ENCODE results near the gene SH3D19.
"Not testable (repeated sequence)": the region's sequence is repeated elsewhere in the genome, so short reads cannot be mapped to it uniquely, and the experiment has no call there.

Gene SH3D19

DNA sequence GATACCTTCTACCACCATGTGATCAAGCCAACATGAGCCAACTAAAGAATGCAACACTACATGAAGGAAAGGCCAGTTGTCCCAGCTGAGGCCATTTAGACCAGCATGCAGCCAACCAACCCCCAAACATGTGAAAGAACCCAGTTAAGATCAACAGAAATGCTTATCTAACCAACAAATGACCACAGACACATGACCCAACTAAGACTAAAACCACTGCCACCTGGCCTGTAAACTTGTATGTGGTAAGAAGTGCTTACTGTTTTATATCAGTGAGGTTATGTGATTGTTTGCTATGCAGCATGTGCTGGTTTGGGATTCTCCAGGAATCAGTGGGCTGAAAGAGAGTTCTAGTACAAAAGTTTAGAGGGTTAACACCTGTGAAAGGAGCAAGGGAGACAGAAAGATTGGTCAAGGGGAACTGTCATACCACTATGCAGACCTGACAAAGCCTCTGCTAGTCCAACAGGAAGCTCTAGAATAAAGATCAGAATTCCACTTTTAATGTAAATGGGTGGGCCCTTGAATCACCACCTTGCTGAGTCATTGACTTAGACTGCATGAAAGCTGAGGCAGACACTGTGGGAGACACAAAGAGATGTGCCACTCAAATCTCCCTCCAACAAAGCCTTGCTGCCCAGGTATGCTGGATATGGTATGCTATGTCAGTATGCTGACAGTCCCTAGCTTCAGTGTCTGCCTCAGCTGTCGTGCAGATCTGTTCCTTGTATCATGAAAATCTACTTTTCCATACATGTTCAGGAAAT is 6.1 kb upstream of the SH3D19 start:
- DNase-seq (ENCODE audit: low read depth in 1 of 2, low spot score in 1 of 2), result no peak
- in situ Hi-C loops (cut with HindIII; ENCODE audit: low pct_unique_long_range_greater_than_20kb, low sequenced_read_pairs), result no loop called here
- no peak for TF ChIP-seq JUND (IDR thresholded peaks at IDR 0.05; ENCODE audit: low read depth)

DNA sequence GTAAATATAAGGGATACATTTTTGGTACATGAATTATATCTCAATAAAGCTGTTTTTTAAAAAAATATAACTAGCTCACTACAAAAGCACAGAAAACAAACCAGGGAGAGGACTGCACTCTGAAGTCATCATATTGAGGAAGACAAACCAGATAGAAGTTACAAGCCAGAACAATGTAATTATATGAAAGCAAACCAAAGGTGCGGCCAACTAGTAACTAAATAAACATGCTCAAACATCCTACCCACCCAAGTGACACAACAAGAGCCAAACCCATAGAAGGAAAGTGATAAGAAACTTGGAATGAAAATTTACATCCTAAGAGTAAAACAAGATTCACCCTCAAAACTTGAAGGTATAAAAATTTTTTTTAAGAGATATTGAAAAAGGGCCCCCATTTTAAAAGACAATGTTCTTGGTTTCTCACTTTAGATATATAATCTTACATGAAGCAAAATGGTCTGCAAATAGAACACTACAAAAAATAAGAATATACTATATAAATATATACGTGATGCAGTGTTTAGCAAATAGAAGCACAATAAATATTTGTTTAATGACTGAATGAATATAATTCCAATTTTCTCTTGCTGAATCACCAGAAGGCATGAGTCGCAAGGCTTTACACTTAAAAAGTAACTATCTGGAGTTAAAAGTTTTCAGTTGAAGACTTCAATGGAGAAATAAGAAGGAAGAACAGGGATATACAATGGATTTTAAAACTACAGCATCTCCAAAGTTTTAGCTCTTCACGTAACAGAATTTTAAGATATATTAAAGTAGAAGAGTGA is 4.0 kb upstream of the SH3D19 start:
- DNase-seq (ENCODE audit: low read depth in 1 of 2, low spot score in 1 of 2), result no peak
- in situ Hi-C loops (cut with HindIII; ENCODE audit: low pct_unique_long_range_greater_than_20kb, low sequenced_read_pairs), result no loop called here
- TF ChIP-seq JUND (IDR thresholded peaks at IDR 0.05; ENCODE audit: low read depth), result no peak

DNA sequence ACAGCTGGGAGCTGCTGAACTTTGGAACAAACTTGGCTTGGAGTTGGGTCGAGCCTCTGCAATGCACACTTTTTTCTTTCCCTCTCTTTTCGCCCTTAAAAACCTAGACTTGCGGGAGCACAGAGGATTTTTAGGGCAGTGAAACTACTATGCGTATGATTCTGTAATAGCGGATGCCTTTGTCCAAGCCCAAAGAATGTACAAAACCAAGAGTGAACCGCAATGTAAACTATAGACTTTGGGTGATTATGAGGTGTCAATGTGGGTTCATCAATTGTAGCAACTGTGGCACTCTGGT is 493 bp upstream of the SH3D19 start:
- in situ Hi-C loops (cut with HindIII; ENCODE audit: low pct_unique_long_range_greater_than_20kb, low sequenced_read_pairs), result no loop called here
- TF ChIP-seq JUND (IDR thresholded peaks at IDR 0.05; ENCODE audit: low read depth), result no peak
- DNase-seq (ENCODE audit: low read depth in 1 of 2, low spot score in 1 of 2), result no peak

DNA sequence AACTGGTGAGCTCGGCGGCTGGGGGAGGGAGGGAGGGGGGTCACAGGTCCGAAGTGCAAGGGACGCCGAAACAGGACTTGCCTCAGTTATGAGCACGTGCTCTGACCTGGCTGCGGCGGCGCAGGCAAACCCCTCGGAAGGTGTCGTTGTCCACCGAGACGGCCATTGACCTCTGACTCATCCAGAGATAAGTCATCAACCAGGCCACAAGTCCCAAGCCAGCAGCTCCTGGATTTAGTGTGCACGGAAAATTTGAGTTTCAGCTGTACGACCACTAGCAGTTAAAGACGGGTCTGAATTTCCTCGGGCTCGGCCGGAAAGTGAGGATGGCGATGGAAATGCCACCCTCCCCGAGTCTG is 674 bp downstream of the SH3D19 start:
- peak in 1 of 2 experiments; percentile 23 for DNase-seq (ENCODE audit: low read depth in 1 of 2, low spot score in 1 of 2)
- no peak for TF ChIP-seq JUND (IDR thresholded peaks at IDR 0.05; ENCODE audit: low read depth)
- in situ Hi-C loops (cut with HindIII; ENCODE audit: low pct_unique_long_range_greater_than_20kb, low sequenced_read_pairs), result no loop called here

DNA sequence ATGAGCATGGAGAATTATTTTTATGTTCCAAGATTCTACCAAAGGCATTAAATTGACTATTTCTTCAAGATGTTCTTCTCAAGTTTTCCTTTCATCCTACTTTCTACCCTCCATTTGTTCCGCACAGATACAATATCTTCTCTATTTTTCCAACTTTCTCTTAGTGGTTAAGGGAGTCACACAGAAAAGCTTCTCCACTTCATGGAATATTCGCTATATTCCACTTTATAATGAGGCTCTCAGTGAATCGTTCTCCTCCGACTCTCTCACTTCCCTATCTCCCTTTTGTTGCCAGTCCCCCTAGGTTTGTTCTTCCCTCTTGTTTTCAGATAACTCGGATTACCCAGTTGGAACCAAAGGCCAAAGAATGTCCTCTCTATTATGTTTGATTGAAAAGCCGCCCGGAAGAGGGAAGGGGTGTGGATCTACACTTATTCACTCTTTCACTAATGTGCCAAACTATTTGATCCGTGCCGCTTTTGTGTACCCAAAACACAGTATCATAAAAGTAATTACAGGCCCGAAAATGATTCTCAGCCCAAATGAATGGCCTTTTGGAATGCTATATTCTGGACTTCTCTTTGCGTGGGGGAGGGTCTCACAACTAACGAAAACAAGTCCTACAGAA is 1.2 kb downstream of the SH3D19 start:
- TF ChIP-seq JUND (IDR thresholded peaks at IDR 0.05; ENCODE audit: low read depth), result no peak
- in situ Hi-C loops (cut with HindIII; ENCODE audit: low pct_unique_long_range_greater_than_20kb, low sequenced_read_pairs), result no loop called here
- no peak for DNase-seq (ENCODE audit: low read depth in 1 of 2, low spot score in 1 of 2)

DNA sequence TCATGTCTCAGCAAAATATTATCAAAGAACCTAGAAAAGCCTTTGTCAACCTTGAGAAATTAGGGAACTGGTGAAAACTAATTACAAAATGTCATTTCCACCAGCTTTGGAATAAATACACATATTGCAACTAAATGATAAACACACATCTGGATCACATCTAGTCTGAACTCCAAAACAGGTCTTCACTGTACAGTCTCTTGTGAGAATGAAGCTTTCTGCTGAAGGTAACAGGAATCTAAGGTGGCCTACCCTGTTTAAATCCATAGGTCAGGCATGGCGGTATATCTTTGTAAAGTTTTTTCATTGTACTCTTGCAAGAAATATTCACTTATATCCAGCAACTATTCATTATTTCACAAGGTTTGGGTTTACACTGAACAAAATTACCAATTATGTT is 1.7 kb downstream of the SH3D19 start:
- DNase-seq (ENCODE audit: low read depth in 1 of 2, low spot score in 1 of 2), result no peak
- in situ Hi-C loops (cut with HindIII; ENCODE audit: low pct_unique_long_range_greater_than_20kb, low sequenced_read_pairs), result no loop called here
- no peak for TF ChIP-seq JUND (IDR thresholded peaks at IDR 0.05; ENCODE audit: low read depth)

DNA sequence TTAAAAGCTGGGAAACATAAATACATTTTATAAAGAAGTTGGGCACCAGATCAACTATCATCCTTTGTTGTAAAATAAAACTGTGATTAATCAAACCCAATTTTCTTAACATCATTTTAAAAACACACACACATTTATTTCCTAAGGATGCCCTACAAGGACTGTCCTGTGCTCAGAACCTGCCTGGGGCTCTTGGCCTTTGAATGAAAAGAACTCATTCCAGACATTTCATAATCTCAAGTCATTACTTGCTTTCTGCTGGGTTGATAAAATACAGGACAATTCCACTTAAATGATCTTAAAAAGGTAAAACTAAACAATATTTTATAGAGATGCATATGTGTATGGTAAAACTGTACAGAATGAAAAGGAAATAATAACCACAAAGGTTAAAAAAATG is 2.8 kb downstream of the SH3D19 start:
- DNase-seq (ENCODE audit: low read depth in 1 of 2, low spot score in 1 of 2), result no peak
- in situ Hi-C loops (cut with HindIII; ENCODE audit: low pct_unique_long_range_greater_than_20kb, low sequenced_read_pairs), result no loop called here
- TF ChIP-seq JUND (IDR thresholded peaks at IDR 0.05; ENCODE audit: low read depth), result no peak

DNA sequence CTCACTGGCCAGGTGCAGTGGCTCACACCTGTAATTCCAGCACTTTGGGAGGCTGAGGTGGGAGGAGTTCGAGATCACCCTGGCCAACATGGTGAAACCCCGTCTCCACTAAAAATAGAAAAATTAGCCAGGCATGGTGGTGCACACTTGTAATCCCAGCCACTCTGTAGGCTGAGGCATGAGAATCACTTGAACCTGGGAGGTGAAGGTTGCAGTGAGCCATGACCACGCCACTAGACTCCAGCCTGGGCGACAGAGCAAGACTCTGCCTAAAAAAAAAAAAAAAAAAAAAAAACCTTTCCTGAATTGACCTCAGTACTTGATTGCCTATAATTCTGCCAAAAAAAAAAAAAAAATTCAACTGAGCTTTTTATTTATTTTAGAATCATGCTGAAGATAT is 3.2 kb downstream of the SH3D19 start:
- DNase-seq (ENCODE audit: low read depth in 1 of 2, low spot score in 1 of 2); in situ Hi-C loops (cut with HindIII; ENCODE audit: low pct_unique_long_range_greater_than_20kb, low sequenced_read_pairs): not testable (repeated sequence)

DNA sequence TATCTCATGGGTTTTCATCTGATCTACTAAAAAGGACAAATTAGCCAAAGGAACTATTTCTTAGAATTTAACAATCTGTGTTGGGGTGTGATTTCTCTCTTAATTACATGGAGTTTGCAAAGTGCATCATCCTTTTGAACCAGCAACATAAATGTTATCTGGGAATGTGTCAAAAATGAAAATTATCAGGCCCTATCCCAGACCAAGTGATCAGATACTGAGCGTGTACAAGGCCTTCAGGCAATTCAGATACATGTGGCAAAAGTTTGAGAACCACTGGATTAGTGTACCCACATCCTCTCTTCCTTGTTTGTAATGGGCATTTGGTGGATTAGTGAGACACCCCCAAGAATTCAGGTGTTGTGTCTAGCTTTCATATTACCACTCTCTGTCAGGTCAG is 3.8 kb downstream of the SH3D19 start:
- no peak for DNase-seq (ENCODE audit: low read depth in 1 of 2, low spot score in 1 of 2)
- no peak for TF ChIP-seq JUND (IDR thresholded peaks at IDR 0.05; ENCODE audit: low read depth)
- in situ Hi-C loops (cut with HindIII; ENCODE audit: low pct_unique_long_range_greater_than_20kb, low sequenced_read_pairs), result no loop called here

DNA sequence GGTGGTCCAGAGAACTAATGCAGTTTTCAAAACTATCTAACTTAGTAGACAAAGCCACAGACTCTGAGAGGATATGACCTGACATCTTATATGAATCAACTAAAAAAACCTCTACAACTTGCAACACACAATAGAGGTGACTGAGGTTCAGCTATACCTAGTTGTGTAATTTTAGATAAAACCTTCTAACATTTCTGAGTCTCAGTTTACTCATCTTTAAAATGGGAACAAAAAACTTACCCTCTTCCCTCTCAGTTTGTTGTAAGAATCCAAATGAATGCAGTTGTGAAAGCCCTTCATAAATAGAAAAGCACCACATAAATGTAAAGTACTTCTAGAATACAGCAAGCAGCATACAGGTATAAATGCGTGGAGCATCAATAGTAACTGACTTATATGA is 5.9 kb downstream of the SH3D19 start:
- in situ Hi-C loops (cut with HindIII; ENCODE audit: low pct_unique_long_range_greater_than_20kb, low sequenced_read_pairs), result no loop called here
- TF ChIP-seq JUND (IDR thresholded peaks at IDR 0.05; ENCODE audit: low read depth), result no peak
- no peak for DNase-seq (ENCODE audit: low read depth in 1 of 2, low spot score in 1 of 2)

DNA sequence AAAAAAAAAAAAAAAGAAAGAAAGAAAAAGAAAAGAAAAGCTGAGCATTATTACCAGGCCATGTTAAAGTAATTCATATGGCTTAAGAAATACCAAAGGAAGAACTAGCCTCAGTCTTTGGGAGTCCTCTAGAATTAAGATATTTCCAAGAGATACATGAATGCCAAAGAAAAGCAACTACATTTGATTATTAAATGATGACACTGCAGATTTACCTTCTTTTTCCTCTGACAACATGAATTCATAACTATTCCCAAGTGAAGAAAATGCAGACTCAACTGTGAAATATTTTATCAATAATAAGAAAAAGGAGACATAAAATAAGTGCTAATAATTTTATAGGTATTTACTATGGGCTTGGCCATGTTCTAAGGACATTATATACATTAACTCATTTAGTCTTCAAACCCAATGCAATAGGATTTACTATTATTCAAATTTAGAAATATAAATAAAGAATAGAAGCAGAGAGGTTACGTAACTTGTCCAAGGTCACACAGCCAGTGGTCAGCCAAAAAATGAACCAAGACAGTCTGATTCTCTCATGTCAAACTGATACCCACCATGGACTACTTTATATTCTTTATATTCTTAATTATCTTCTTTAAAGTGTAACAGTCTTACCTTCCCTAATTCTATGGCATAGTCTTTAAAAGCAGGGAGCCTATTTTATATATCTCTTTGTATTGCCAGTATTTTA is 6.9 kb downstream of the SH3D19 start:
- no peak for DNase-seq (ENCODE audit: low read depth in 1 of 2, low spot score in 1 of 2)
- in situ Hi-C loops (cut with HindIII; ENCODE audit: low pct_unique_long_range_greater_than_20kb, low sequenced_read_pairs), result no loop called here
- no peak for TF ChIP-seq JUND (IDR thresholded peaks at IDR 0.05; ENCODE audit: low read depth)

DNA sequence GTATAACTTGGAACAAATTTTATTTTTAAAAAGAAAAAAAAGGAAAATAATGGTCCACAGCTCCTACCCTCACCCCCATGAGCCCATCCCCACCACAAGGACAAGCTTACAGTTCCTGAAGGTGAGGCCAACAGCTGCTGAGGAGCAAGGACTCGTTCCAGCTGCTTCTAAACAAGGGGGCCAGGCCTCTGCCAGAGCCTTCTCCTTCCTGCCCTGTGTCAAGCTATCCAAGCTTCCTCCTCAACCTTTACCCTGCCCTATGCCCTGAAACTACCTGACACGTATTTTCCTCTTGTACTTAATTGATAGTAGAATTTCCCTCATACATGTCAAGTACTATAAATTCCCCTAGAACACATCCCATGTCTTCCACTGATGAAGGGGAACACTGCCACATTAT is 8.8 kb downstream of the SH3D19 start:
- no peak for DNase-seq (ENCODE audit: low read depth in 1 of 2, low spot score in 1 of 2)
- TF ChIP-seq JUND (IDR thresholded peaks at IDR 0.05; ENCODE audit: low read depth), result no peak
- in situ Hi-C loops (cut with HindIII; ENCODE audit: low pct_unique_long_range_greater_than_20kb, low sequenced_read_pairs), result no loop called here

Measured in T47D (cell line).